Measurements from ENCODE around the gene S100PBP. TPM values are rescaled to one million over a fixed set of nuclear protein-coding genes. Genes with fewer than 3 reads are reported as not detected.

S100PBP gene
- 17.0 and 20.4 TPM in 2 replicates for total RNA-seq

GRCh38 chr1:32817159-32817814, at the start of gene S100PBP, which contains the start of gene YARS1:
Gene S100PBP (plus strand): TSS chr1:32817653. CDS start chr1:32826100, 8,447 bp downstream.
Gene YARS1 (minus strand): TSS chr1:32817358. CDS start chr1:32817244, 114 bp downstream.

GRCh38 chr1:32870615-32871363, 53.3 kb downstream of the S100PBP start, which contains the start of gene FNDC5:
Gene FNDC5 (minus strand): TSS chr1:32870912.

GRCh38 chr1:32886004-32886827, 68.8 kb downstream of the S100PBP start, which contains the start of gene HPCA:
Gene HPCA (plus strand): TSS chr1:32886491. CDS start chr1:32888899, 2,408 bp downstream.

GRCh38 chr1:32900956-32901822, 83.7 kb downstream of the S100PBP start, which contains the start of gene TMEM54:
Gene TMEM54 (minus strand): TSS chr1:32901389. CDS start chr1:32901238, 151 bp downstream.

Other genes with a start within 250 kb of the S100PBP start
- gene ZBTB8OS, start 167.1 kb upstream of the S100PBP start, total RNA-seq, result 11.9 and 28.7 TPM in 2 replicates
- gene RBBP4, start 166.4 kb upstream of the S100PBP start, total RNA-seq, result 105 and 115 TPM in 2 replicates
- gene SYNC, start 114.9 kb upstream of the S100PBP start, total RNA-seq, result 37.6 and 80.6 TPM in 2 replicates
- 134 and 153 TPM in 2 replicates for gene YARS1, start 295 bp upstream of the S100PBP start, total RNA-seq
- 1.3 and 2.9 TPM in 2 replicates for gene FNDC5, start 53.3 kb downstream of the S100PBP start, total RNA-seq
- not detected in 2 replicates for gene HPCA, start 68.8 kb downstream of the S100PBP start, total RNA-seq
- gene TMEM54, start 83.7 kb downstream of the S100PBP start, total RNA-seq, result 42.6 and 58.9 TPM in 2 replicates
- gene RNF19B, start 147.2 kb downstream of the S100PBP start, total RNA-seq, result 8.9 and 11.0 TPM in 2 replicates
- 88.4 and 106 TPM in 2 replicates for gene AK2, start 219.2 kb downstream of the S100PBP start, total RNA-seq

Measured in pericardium fibroblast (primary cell).